HG03095 (cell line): ENCODE measurements around the gene ZNF529.

ENCODE experiments used
- ATAC-seq: cut with Tn5 transposase; IDR thresholded peaks from one replicate; pipeline ENCODE4 v1.9.1; 2021; ENCODE audit warnings: moderate library complexity; ENCODE audit not compliant: unreplicated experiment

The ZNF529 gene

GRCh38 chr19:36514012-36514612 is 59.0 kb downstream of the ZNF529 start:
- no peak for ATAC-seq

GRCh38 chr19:36508325-36508724 is 64.8 kb downstream of the ZNF529 start:
- ATAC-seq: no peak

GRCh38 chr19:36501973-36502372 is 71.1 kb downstream of the ZNF529 start:
- no peak for ATAC-seq

GRCh38 chr19:36497001-36497400 is 76.1 kb downstream of the ZNF529 start:
- ATAC-seq: no peak
